ENCODE data around the gene LSM2. TPM values are rescaled to one million over a fixed set of nuclear protein-coding genes. Genes with fewer than 3 reads are reported as not detected.

Gene LSM2
- polyA plus RNA-seq, 1 donor (not counting 4 experiments of a cell fraction or from before 2014, with no cell fraction given), result 46.5 TPM

GRCh38 chr6:31847276-31847978 lies 40.7 kb upstream of the LSM2 start:
- Histone ChIP-seq H4K20me1 (ENCODE audit: control insufficient read depth, extremely low read depth, insufficient read depth, low read length) (no peaks in the 10 kb centered on the region), H3K4me3 (ENCODE audit: control insufficient read depth in 2 of 3, extremely low read depth in 1 of 3, insufficient read depth in 2 of 3, low read depth in 1 of 3, low read length in 3 of 3) (no peak overlapping the region), H3K27me3 (ENCODE audit: control insufficient read depth, extremely low read depth, insufficient read depth, low read length) (no peaks in the 10 kb centered on the region), H2AFZ (ENCODE audit: control insufficient read depth, low read length) (no peak overlapping the region), H3K4me2 (ENCODE audit: control insufficient read depth, extremely low read depth, insufficient read depth, low read depth, low read length) (no peak overlapping the region), H3K4me1 (ENCODE audit: control insufficient read depth, extremely low read depth, insufficient read depth, low read length) (no peaks in the 10 kb centered on the region), H3K9me1 (ENCODE audit: control insufficient read depth, extremely low read depth, insufficient read depth, low read length) (no peaks in the 10 kb centered on the region), H3K36me3 (ENCODE audit: control insufficient read depth in 2 of 2, extremely low read depth in 1 of 2, insufficient read depth in 2 of 2, low read length in 2 of 2) (no peaks in the 10 kb centered on the region), H3K27ac (ENCODE audit: control insufficient read depth, insufficient read depth, low read length) (no peak overlapping the region), H3K79me2 (ENCODE audit: control insufficient read depth, insufficient read depth, low read length) (no peaks in the 10 kb centered on the region), H3K9ac (ENCODE audit: control insufficient read depth, extremely low read depth, insufficient read depth, low read length) (no peak overlapping the region), H3K9me3 (ENCODE audit: control insufficient read depth, low read depth, low read length) (no peaks in the 10 kb centered on the region)
- FAIRE-seq (no peak), DNase-seq (ENCODE audit: low read depth, low spot score) (no peak)
- TF ChIP-seq EZH2 (IDR thresholded peaks at IDR 0.05; ENCODE audit: low read length), result no peak
- TF ChIP-seq, protein P1, sequence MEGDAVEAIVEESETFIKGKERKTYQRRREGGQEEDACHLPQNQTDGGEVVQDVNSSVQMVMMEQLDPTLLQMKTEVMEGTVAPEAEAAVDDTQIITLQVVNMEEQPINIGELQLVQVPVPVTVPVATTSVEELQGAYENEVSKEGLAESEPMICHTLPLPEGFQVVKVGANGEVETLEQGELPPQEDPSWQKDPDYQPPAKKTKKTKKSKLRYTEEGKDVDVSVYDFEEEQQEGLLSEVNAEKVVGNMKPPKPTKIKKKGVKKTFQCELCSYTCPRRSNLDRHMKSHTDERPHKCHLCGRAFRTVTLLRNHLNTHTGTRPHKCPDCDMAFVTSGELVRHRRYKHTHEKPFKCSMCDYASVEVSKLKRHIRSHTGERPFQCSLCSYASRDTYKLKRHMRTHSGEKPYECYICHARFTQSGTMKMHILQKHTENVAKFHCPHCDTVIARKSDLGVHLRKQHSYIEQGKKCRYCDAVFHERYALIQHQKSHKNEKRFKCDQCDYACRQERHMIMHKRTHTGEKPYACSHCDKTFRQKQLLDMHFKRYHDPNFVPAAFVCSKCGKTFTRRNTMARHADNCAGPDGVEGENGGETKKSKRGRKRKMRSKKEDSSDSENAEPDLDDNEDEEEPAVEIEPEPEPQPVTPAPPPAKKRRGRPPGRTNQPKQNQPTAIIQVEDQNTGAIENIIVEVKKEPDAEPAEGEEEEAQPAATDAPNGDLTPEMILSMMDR (optimal IDR thresholded peaks at IDR 0.05 in 1 of 3, IDR thresholded peaks at IDR 0.05 in 1 of 3, conservative IDR thresholded peaks at IDR 0.05 in 1 of 3; ENCODE audit: extremely low read depth in 1 of 3, insufficient read depth in 2 of 3, low read length in 3 of 3), result no peak
- dilution Hi-C loops (cut with MboI; ENCODE audit: extremely low pct_ligation_motif_present, low sequenced_read_pairs), result no loop called here

- Histone ChIP-seq H3K4me2 (ENCODE audit: control insufficient read depth, extremely low read depth, insufficient read depth, low read depth, low read length) (no peak overlapping the region), H2AFZ (ENCODE audit: control insufficient read depth, low read length) (no peak overlapping the region), H3K4me3 (ENCODE audit: control insufficient read depth in 2 of 3, extremely low read depth in 1 of 3, insufficient read depth in 2 of 3, low read depth in 1 of 3, low read length in 3 of 3) (no peak overlapping the region), H3K79me2 (ENCODE audit: control insufficient read depth, insufficient read depth, low read length) (no peaks in the 10 kb centered on the region), H3K27me3 (ENCODE audit: control insufficient read depth, extremely low read depth, insufficient read depth, low read length) (no peaks in the 10 kb centered on the region), H3K9me1 (ENCODE audit: control insufficient read depth, extremely low read depth, insufficient read depth, low read length) (no peaks in the 10 kb centered on the region), H3K36me3 (ENCODE audit: control insufficient read depth in 2 of 2, extremely low read depth in 1 of 2, insufficient read depth in 2 of 2, low read length in 2 of 2) (peaks cover 4 to 5% of the 10 kb centered on the region in 2 experiments), H4K20me1 (ENCODE audit: control insufficient read depth, extremely low read depth, insufficient read depth, low read length) (peaks cover 5% of the 10 kb centered on the region), H3K9me3 (ENCODE audit: control insufficient read depth, low read depth, low read length) (no peaks in the 10 kb centered on the region), H3K9ac (ENCODE audit: control insufficient read depth, extremely low read depth, insufficient read depth, low read length) (no peak overlapping the region), H3K4me1 (ENCODE audit: control insufficient read depth, extremely low read depth, insufficient read depth, low read length) (no peaks in the 10 kb centered on the region), H3K27ac (ENCODE audit: control insufficient read depth, insufficient read depth, low read length) (no peak overlapping the region)
- FAIRE-seq (no peak), DNase-seq (ENCODE audit: low read depth, low spot score) (no peak)
- no peak for TF ChIP-seq EZH2 (IDR thresholded peaks at IDR 0.05; ENCODE audit: low read length)
- TF ChIP-seq, protein P1 (optimal IDR thresholded peaks at IDR 0.05 in 1 of 3, IDR thresholded peaks at IDR 0.05 in 1 of 3, conservative IDR thresholded peaks at IDR 0.05 in 1 of 3; ENCODE audit: extremely low read depth in 1 of 3, insufficient read depth in 2 of 3, low read length in 3 of 3), result no peak
- dilution Hi-C loops (cut with MboI; ENCODE audit: extremely low pct_ligation_motif_present, low sequenced_read_pairs), result no loop called here
Observed at GRCh38 chr6:31844507-31844906, 37.7 kb upstream of the LSM2 start.
